NCI-H2081 (cell line): ENCODE results near the gene DIS3L.
"Not testable (repeated sequence)": the region's sequence is repeated elsewhere in the genome, so short reads cannot be mapped to it uniquely, and the experiment has no call there.

ENCODE experiments used
- DNase-seq, 2 experiments: peaks; one replicate each; lab custom pipeline; 2025; lab: John Stamatoyannopoulos, UW

Gene DIS3L

DNA sequence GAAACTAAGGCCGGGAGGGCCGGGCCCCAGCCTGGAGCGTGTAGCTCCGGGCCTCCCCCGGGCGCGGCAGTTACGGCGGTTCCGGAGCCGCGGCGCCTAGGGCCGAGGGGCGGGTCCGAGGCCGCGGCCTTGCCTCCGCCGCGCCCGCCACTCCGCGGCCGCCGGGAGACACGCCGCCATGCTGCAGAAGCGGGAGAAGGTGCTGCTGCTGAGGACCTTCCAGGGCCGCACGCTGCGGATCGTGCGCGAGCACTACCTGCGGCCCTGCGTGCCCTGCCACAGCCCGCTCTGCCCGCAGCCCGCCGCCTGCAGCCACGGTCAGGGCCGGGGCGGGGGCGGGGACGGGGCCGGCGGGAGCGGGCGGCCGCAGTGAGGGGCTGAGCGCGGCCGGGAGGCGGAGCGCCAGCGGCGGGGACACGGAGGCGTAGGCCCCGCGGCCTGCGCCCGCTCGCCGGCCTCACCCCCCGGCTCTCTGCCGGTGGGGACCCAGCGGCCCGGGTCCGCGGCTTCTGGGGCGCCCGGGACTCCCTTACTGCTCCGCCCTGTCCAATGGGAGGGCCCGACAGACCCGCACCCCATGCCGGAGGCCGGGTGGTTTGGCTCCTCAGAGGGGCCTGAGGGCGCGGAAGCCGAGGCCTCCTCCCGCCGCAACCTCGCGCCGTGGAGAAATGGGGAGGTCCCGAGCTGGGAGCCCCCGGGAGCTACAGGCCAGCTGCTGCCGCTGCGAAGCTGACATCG lies at the start of gene DIS3L:
TSS of gene DIS3L (plus strand) at position 150 of the 738 bp plus-strand sequence. CDS start at position 179, 29 bp downstream.
- peak; percentile 65 to 78 for DNase-seq

DNA sequence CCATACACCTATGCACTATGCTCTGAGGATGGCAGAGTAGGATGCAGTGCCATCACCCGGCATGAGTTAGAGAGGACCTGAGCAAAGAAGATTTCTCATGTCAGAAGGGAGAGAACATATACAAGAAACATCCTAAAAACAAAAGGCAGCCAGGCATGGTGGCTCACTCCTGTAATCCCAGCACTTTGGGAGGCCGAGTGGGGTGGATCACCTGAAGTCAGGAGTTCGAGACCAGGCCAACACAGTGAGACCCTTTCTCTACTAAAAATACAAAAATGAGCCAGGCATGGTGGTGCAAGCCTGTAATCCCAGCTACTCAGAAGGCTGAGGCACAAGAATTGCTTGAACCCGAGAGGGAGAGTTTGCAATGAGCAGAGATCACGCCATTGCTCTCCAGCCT lies 47.5 kb upstream of the DIS3L start:
- not testable (repeated sequence) for DNase-seq

DNA sequence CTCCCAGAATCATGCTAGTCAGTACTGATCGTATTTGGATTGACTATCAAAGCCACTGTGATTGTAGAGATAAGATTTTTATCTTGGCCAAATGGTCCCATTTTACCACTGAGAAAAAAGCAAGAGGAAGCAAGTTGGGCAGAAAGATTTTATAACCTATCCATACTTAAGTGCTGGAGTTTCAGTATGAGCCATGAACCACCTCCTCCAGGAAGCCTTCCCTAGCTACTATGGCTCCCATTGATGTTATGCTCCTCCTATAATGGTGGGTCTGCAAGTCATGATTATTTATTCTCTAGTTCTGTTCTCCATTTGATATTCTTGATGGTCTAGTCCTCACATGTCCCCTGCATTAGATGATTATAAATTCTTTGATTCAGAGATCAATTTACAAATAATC lies 46.4 kb upstream of the DIS3L start:
- DNase-seq: no peak

DNA sequence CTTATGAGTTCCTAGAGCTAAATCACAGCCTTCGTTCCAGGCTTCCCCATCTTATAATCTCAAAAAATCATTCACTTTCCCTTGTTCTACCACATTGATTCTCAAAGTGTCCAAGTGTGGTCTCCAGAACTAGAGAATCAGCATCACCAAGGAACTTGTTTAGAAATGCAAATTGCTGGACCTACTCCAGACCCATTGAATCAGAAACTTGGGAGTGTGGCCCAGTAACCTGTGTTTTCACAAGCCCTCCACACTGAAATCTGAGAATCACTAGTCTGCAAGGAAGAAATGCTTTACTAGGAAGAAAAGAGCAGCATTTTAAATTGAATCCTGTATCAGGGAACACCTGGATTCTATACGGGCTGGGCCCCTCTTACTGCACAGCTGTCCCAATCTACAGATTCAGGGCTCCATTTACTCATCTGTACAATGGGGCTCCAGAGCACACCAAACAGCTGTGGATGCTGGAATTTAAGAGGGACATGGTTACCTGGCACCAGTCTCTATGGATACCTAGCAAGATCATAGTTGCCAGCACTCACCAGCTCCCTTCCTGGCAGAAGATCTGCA lies 43.7 kb upstream of the DIS3L start:
- peak; percentile 24 to 49 for DNase-seq

DNA sequence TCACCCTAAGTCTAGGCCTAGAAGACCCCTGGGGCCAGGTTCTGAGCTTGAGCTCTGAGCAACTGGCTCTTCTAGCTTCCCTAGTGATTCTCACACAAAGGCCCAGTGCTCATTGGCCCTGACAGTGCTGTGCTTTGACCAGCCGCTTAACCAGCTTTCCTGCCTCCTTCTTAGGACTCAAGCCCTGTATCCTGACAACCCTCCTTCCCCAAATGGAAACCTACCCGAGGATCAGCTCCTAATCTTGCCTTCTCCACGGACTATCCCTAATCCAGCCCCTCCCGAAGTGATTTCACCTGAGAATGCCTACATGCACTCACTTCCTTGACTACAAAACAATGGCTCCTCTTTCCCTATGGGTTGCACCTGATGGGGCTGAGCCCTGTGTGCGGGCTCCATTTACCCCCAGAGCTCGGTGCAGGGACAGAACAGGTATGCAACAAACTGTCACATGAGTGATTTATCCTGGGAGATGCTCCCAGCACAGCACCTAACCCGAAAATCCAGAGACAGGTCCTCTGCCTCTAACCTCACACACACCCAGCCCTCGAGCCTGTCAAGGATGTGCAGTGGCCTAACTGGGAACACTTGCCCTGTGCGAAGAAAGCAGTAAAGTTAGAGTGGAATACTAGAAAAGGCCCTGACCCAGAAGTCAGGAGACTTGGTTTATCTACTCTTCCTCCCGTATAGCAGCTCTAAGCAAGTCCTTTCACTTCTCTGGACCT lies 42.1 kb upstream of the DIS3L start:
- DNase-seq: peak in 1 of 2 experiments; percentile 32

DNA sequence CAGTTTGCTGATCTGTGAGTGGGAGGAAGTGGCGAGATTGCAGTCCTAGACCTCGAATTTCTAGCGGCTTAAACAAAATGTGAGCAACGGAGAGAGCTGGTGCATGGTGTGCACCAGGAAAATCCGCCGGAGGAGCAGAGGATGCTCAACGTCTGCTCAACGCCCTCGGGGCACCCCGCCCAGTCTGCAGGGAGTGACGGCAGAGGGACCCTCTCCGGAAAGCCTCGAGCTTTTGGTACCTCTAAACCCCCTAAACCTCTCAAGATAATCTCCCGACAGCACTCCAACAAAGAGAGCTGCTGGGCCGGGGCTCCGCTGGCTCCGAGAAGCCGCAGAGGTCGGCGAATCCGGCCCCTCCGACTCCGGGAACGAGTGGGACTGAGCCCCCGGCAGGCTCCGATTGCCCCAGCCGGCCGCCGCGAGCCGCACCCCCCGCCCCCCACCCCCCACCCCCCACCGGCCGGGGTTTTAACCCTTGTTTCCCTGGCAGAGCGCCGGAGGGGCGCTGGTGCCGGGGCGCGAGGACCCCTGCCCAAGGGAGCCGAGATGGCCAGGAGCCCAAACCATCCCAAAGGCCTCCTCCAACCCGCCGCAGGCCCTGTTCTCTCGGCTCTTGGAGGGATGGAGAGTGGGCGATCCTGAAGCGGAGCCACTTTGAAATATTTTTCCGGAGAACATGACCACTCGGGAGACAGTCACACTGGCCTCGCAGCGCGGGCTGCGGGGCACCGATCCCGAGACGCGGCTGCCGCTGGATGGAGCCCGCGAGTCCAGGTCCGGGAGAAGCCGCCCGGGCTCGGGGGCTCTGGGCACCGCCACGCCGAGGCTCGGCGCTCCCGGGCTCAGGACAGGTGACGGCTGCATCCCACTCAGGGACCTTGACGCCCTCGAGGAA lies 41.3 kb upstream of the DIS3L start:
- peak; percentile 68 to 70 for DNase-seq

DNA sequence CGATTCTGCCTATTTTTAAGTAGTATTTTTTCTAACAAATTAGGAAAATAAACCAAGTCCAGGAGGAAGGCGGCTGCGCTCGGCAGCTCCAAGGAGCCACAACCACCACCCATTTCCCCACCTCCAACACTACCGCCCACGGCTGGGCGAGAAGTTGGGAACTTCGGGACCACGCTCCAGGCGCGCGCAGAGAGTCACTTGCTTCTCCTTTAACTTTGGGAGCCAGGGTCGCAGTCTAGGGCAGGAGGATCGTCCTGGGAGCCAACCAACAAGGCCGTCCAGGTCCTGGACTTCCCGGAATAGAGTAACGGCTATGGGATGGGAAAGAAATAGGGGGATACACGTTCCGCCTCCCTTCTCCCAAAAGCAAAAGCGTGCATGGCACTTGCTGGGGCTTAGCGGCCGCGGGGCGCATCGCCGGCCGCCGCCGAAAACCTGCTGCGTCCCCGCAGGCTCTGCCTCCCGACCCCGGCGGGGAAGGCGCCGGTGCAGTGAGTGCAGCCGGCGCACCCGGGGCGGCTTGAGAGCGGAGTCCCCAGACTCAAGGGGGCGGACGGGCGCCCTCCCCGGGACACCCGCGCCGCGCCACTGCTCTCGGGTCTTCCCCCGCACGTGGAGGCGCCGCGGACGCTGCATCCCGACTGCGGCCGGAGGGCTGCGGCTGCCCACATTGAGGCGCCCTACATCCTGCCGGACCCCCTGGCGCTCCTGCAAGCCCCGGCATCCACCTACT lies 40.5 kb upstream of the DIS3L start:
- peak; percentile 29 to 63 for DNase-seq

DNA sequence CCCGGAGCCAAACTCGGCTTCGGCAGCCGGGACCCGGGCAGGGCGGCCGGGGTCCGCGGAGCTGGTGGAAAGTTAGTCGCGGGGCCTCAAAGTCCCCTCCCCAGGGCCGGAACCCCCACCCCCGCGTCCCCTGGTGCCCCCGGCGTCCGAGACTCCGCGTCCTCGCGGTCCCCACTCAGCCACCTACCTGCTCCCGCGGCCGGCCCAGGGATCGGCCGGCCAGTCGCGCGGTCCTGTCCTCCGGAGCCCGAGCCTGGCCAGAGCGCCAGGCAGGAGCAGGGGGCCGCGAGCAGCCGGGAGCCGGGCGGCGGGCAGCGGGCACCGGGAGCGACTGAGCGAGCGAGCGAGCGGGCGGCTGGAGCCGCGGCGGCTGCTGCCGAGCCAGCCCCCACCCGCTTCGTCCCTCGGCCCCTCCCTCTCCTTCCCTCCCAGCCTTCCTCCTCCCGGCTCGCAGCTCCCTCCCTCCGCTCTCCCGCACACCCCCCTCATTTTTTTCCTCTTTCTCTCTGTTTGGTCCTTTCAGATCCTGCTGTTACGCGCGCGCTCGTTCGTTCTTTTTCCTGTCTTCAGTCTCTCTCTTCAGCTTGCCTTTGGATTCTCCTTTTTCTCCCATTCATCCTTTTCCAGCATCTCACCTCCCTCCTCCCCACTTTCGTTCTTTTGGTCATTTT lies 39.8 kb upstream of the DIS3L start, which contains the start of gene MEGF11:
TSS of gene MEGF11 (minus strand) at position 333 of the 671 bp plus-strand sequence. CDS start 125,347 bp downstream, outside the sequence.
- peak; percentile 75 to 76 for DNase-seq

DNA sequence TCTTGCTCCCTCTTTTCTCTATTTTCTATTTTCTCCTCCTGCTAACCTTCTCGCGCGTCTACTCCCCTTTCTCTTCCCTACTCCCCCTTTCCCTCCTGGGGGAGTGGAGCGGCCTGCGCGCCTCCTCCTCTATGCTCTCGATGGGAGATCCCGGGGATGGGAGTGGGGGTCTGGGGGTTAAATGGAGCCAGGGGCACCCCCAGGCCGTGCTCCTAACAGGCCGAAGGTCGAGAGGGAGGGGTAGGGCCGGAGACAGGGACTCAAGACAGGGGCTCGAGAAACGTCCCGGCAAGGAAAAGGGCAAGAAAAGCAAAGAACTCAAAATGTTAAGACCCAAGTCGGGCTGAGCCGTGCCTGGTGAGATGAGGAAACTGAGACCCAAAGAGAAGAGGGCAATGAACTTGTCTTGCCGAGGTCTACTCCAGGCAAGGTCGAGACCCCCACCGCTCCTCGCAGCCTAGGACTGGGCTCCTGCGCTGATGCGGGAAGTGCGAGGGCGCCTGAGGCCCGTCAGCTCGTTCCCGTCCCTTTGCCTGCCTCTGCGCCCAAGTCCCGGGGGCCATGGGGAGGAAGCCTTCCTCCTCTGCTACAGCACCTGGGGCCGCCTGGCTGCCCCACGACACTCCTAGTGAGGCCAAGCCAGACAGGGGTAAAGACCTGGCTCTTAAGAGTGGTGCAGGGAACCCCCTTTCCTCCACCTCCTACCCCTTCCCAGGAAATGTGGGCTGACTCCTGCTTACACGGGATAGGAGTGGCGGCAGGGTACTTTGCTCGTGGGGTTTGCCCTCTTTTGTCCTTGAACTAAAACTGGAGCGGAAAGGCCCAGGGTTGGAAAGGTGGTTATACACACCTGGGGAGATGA lies 39.0 kb upstream of the DIS3L start:
- DNase-seq: no peak

DNA sequence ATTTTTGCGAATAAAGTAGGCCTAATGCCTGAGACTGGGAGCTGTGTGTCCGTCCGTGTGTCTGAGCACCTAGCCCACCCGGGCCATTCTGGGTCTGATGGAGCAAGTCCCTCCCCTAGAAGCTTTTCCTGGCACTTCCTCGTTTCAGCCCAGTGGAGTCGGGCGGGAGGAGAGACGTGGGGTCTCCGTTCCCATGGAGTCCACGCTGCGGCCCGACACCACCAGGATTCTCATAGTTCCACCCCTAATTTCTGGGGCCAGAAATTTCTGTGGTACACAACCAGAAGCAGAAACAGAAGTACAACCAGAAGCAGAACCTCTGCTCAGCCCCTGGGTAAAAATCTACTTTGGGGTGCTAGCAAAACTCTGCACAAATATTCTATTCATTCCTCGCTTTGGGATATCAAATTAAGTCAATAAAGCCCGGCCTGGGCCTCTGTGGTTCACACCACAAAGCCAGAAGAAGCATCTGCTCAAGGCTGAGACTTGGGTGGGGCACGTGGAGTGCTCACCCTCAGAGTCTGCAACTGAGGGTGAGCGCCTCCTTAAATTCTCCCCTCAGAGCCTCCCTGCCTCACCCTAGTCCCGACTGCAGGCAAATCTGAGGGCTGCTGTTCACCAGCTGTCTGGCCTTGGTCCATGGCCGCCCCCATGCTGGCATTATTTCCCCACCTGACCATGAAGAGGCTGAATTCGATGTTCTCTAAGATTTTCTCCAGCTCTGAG lies 38.3 kb upstream of the DIS3L start:
- DNase-seq: no peak

DNA sequence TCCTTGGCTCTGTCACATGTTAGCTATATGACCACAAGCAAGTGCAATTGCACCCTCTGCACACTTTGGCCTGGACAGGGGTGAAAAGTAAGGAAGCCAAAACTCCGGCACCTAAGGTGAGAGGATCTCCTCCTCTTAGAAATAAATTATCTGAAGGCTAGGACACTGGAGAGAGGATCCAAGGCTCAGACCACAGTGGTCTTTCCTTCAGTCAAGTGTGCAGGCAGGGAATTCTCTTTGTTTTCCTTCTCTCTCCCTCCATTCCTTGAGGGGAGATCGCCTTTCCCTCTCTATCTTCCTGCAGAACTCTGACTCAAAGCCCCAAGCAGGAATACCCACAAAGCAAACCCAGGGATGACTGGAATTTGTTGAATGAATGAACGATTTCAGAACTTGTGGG lies 36.7 kb upstream of the DIS3L start:
- no peak for DNase-seq

DNA sequence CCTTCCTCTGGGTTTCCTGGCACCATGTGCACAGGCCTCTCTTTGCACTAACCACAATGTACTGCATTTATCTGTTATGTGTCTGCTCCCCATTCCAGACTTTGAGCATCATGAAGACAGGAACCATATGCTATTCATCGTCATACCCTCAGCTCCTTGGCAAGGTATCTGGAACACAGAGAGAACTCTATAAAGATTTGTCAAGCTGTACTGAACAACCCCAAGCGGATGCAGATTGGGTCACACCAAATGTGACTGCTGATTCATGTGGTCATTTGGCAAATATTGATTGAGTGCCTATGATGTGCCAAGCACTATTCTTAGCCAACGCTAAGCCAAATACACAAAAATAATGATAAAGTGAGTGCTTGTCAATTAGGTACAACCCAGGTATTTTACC lies 32.3 kb upstream of the DIS3L start:
- DNase-seq: peak in 1 of 2 experiments; percentile 70

DNA sequence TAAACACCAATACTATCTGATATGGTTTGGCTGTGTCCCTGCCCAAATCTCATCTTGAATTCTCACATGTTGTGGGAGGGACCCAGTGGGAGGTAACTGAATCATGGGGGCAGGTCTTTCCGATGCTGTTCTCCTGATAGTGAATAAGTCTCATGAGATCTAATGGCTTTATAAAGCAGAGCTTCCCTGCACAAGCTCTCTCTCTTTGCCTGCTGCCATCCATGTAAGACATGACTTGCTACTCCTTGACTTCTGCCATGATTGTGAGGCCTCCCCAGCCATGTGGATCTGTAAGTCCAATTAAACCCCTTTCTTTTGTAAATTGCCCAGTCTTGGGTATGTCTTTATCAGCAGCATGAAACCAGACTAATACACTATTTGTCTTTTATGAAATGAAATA lies 30.5 kb upstream of the DIS3L start:
- not testable (repeated sequence) for DNase-seq

DNA sequence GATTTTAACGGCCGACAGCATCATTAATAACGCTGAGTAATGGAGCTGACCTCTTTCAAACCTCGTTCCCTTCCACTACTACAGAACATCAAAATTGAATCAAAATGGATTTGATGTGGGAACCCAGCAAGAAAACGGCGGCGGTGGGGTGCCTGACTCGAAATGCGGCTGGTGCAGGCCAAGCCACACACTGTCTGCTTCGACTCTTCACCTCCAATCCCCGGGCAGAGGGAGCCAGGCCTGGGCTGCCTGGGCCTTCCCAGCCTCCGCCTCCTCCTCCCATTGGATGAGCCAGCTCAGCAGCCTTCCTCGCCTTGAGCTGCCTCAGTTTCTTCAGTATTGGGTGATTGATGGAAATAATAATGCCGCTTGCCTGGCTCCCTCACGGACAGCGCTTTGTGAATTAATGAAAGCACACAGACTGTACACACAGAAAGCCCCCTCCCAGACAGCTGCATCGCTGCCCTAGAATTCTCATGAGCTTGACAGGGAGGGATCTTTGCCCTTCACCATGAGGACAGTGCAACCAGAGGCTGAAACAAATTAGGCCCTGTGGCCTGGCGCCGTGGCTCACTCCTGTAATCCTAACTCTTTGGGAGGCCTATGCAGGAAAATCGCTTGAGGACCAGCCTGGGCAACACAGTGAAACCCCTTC lies 28.4 kb upstream of the DIS3L start:
- no peak for DNase-seq

DNA sequence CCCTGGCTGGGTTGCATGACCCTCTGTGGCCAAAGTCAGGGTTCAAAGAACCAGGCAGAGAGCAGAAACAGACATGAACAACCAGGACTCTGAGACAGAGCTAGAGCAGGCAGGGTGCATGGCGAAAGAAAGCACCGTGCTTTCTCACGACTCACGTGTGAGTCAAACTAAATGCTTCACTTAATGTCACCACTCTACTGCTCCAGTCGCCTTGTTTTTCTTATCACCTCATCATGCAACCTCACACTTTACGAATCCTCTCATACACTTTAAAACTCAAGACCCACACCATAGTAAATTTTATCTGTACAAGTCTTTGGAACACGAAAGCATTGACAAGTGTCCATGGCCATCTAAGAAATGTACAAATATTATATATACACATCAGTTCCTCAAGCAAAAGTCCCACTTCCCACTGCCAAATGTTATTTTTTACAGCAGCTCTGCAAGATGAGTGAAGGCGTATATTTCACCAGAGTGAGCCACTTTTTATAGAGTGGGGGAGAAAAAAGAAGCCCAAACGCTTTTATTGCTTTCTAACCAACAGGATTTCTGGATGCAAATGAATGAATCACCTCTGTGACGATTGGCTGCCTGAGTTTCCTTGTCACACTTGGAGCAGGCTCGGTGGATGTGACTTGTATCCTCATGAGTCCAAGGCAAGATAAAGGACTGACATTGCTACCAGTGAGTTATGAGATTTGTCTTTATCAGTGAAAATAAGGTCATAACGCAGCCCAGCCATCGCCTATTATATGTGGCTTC lies 23.9 kb upstream of the DIS3L start:
- DNase-seq: peak in 1 of 2 experiments; percentile 24

DNA sequence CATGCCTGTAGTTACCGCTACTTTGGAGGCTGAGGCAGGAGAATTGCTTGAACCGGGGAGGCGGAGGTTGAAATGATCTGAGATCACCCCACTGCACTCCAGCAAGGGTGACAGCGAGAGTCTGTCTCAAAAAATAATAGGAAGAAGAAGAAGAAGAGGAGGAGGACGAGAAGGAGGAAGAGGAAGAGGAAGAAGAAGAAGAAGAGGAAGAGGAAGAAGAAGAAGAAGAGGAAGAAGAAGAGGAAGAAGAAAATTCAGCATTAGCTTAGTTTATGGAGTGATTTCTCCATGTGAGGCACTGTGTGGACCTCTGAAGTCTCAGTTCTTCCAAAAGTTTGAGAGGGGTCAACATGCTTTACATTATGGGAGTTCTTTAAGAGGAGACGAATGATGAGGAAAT lies 22.4 kb upstream of the DIS3L start:
- no peak for DNase-seq

DNA sequence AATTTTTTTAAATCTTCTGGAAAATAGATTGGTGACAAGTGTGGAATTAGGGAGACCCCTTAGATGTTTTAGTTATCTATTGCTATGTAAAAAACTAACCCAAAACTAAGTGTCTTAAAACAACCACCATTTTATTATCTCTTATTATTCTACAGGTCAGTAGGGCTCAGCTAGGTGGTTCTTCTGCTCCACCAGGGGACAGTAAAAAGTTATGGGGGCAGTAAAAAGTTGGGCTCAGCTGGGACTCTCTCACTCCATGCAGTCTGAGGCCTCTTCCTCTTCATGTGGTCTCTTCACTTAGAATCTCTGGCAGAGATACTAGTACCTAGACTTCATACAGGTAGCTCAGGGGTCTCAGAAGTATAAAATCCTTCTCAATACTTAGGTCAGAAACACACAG lies 18.0 kb upstream of the DIS3L start:
- no peak for DNase-seq

DNA sequence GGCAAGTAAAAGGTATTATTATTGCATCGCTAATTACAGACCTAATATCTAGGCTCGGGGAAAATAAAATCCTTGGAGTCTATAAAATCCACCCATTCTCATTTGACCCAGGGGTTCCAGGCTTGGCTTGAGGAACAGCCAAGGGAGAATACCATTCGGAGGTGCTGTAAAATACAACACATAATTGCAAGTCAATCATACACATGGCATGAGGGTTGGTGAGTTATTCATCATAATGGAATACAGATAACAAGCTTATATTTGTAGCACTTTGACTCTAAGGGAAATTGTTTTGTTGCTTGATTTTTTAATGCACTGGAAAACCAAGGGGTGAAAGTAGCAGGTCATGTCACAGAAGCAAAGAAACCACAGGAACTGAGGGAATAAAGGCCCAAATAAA lies 16.8 kb upstream of the DIS3L start:
- DNase-seq: no peak
